H1 (cell line): ENCODE results near the gene GIPC2. TPM values are rescaled to one million over a fixed set of nuclear protein-coding genes. Genes with fewer than 3 reads are reported as not detected.

Source experiments
- CTCF ChIA-PET: fragments of 300-600 bp; sonication (Branson Sonifier 250); formaldehyde crosslinking; loops from one replicate; lab custom pipeline; 2021; ENCODE audit not compliant: partially characterized antibody; lab: Charles Lee
- POLR2A ChIA-PET: fragments of 300-600 bp; sonication (Branson Sonifier 250); formaldehyde crosslinking; loops from one replicate; lab custom pipeline; 2021; ENCODE audit warnings: inconsistent platforms; ENCODE audit not compliant: partially characterized antibody; lab: Charles Lee
- DNase-seq, 2 experiments: peaks; one replicate each; pipeline versions ENCODE4 v3.0.0 to v3.0.0-alpha.2; 2010 to 2022; ENCODE audit warnings: low spot score in 2 of 2, low read depth in 1 of 2, mixed read lengths in 1 of 2
- FAIRE-seq: peaks from 2 replicates; lab custom pipeline; 2011; peaks lifted over from hg19 to GRCh38; lab: Jason Lieb, UNC
- H2AFZ ChIP-seq: 2 replicates; pipeline ENCODE4 v1.8.1; 2012; ENCODE audit warnings: low read length, inconsistent platforms
- H2AK5ac ChIP-seq: 2 replicates; pipeline ENCODE4 v1.6.1; 2013; ENCODE audit warnings: low read depth, low read length
- H2BK120ac ChIP-seq: replicated peaks from 2 replicates; pipeline ENCODE3; 2013; ENCODE audit warnings: low read depth, low read length, inconsistent platforms
- H2BK12ac ChIP-seq: 2 replicates; pipeline ENCODE4 v1.6.1; 2013; ENCODE audit warnings: low read depth, low read length
- H2BK15ac ChIP-seq: 2 replicates; pipeline ENCODE4 v1.6.1; 2013; ENCODE audit warnings: low read length
- H2BK20ac ChIP-seq: 2 replicates; pipeline ENCODE4 v1.6.1; 2013; ENCODE audit warnings: low read length
- H2BK5ac ChIP-seq: 2 replicates; pipeline ENCODE4 v1.6.1; 2013; ENCODE audit warnings: low read depth, low read length
- H3K14ac ChIP-seq: 2 replicates; pipeline ENCODE4 v1.6.1; 2013; ENCODE audit warnings: inconsistent platforms; ENCODE audit not compliant: insufficient read length
- H3K18ac ChIP-seq: 2 replicates; pipeline ENCODE4 v1.6.1; 2013; ENCODE audit warnings: low read length; ENCODE audit errors: extremely low read depth
- H3K23ac ChIP-seq: 2 replicates; pipeline ENCODE4 v1.6.1; 2013; ENCODE audit warnings: inconsistent platforms; ENCODE audit not compliant: insufficient read length
- H3K23me2 ChIP-seq: 2 replicates; pipeline ENCODE4 v1.6.1; 2013; ENCODE audit warnings: low read depth, low read length
- H3K27ac ChIP-seq: 2 replicates; pipeline ENCODE4 v1.6.1; 2011; ENCODE audit warnings: low read depth, low read length, inconsistent platforms
- H3K27me3 ChIP-seq, 4 experiments: replicated peaks in 1 of 4; 1 replicate in 1 of 4; 2 replicates in 3 of 4; pipeline versions ENCODE4 v1.6.1 to v1.8.1; 2011 to 2013; ENCODE audit warnings: low read length in 3 of 4, mild to moderate bottlenecking in 3 of 4, inconsistent platforms in 2 of 4, mixed read lengths in 2 of 4, moderate library complexity in 1 of 4; ENCODE audit not compliant: control insufficient read depth in 3 of 4, insufficient read depth in 3 of 4; ENCODE audit errors: extremely low read depth in 1 of 4
- H3K36me3 ChIP-seq, 4 experiments: 2 replicates each; pipeline versions ENCODE4 v1.6.1 to v1.8.1; 2011 to 2013; ENCODE audit warnings: mild to moderate bottlenecking in 4 of 4, low read length in 3 of 4, moderate library complexity in 2 of 4, control low read depth in 1 of 4, inconsistent platforms in 1 of 4; ENCODE audit not compliant: insufficient read depth in 4 of 4, control insufficient read depth in 2 of 4
- H3K4ac ChIP-seq: replicated peaks from 2 replicates; pipeline ENCODE3; 2013; ENCODE audit warnings: low read length, low read depth, mixed read lengths, inconsistent platforms; ENCODE audit not compliant: insufficient read length
- H3K4me1 ChIP-seq, 4 experiments: replicated peaks in 1 of 4; 1 replicate in 1 of 4; 2 replicates in 3 of 4; pipeline versions ENCODE4 v1.6.1 to v1.8.1; 2011 to 2013; ENCODE audit warnings: low read length in 3 of 4, inconsistent platforms in 2 of 4, mixed read lengths in 1 of 4; ENCODE audit not compliant: insufficient read depth in 4 of 4, control insufficient read depth in 3 of 4
- H3K4me2 ChIP-seq, 2 experiments: 2 replicates each; pipeline versions ENCODE4 v1.6.1 to v1.8.1; 2011 to 2013; ENCODE audit warnings: low read depth in 2 of 2, low read length in 2 of 2, control low read depth in 1 of 2, inconsistent platforms in 1 of 2, mild to moderate bottlenecking in 1 of 2; ENCODE audit not compliant: insufficient read depth in 1 of 2
- H3K4me3 ChIP-seq, 4 experiments: fragments of 200-600, 300-600 bp in 1 of 4; sonication (generic), shearing (Covaris generic), sonication (Bioruptor Twin) in 1 of 4; 2 replicates each; pipeline versions ENCODE4 v1.5.1 to v1.8.1; 2011 to 2016; ENCODE audit warnings: low read length in 4 of 4, low read depth in 3 of 4, control low read depth in 2 of 4, inconsistent platforms in 2 of 4, mild to moderate bottlenecking in 2 of 4, mixed read lengths in 1 of 4, moderate library complexity in 1 of 4; ENCODE audit not compliant: insufficient read depth in 2 of 4; ENCODE audit errors: extremely low read depth in 1 of 4
- H3K56ac ChIP-seq: replicated peaks from 2 replicates; pipeline ENCODE3; 2013; ENCODE audit warnings: low read depth, mild to moderate bottlenecking, mixed read lengths, low read length, inconsistent platforms; ENCODE audit not compliant: insufficient read length
- H3K79me1 ChIP-seq: 2 replicates; pipeline ENCODE4 v1.6.1; 2013; ENCODE audit warnings: low read depth, low read length, control low read depth
- H3K79me2 ChIP-seq, 2 experiments: 2 replicates each; pipeline versions ENCODE4 v1.6.1 to v1.8.1; 2012 to 2013; ENCODE audit warnings: low read length in 2 of 2, mild to moderate bottlenecking in 2 of 2, inconsistent platforms in 1 of 2; ENCODE audit not compliant: insufficient read depth in 2 of 2, control insufficient read depth in 1 of 2
- H3K9ac ChIP-seq, 4 experiments: replicated peaks in 1 of 4; 1 replicate in 1 of 4; 2 replicates in 3 of 4; pipeline versions ENCODE4 v1.6.1 to v1.8.1; 2011 to 2013; ENCODE audit warnings: low read depth in 3 of 4, low read length in 3 of 4, control low read depth in 2 of 4, mild to moderate bottlenecking in 2 of 4, moderate library complexity in 2 of 4, inconsistent platforms in 1 of 4; ENCODE audit errors: extremely low read depth in 1 of 4
- H3K9me3 ChIP-seq, 2 experiments: 2 replicates each; pipeline versions ENCODE4 v1.6.1 to v1.8.1; 2012 to 2013; ENCODE audit warnings: mild to moderate bottlenecking in 2 of 2, moderate library complexity in 2 of 2, control low read depth in 1 of 2, inconsistent platforms in 1 of 2, low read depth in 1 of 2, low read length in 1 of 2, mixed read lengths in 1 of 2; ENCODE audit not compliant: insufficient read depth in 2 of 2
- H4K20me1 ChIP-seq, 2 experiments: replicated peaks in 1 of 2; 2 replicates each; pipeline versions ENCODE3 to v1.8.1; 2011 to 2013; ENCODE audit warnings: inconsistent platforms in 2 of 2, low read length in 2 of 2, mild to moderate bottlenecking in 1 of 2; ENCODE audit not compliant: insufficient read depth in 2 of 2, control insufficient read depth in 1 of 2
- H4K5ac ChIP-seq: 2 replicates; pipeline ENCODE4 v1.6.1; 2013; ENCODE audit warnings: low read length, low read depth, mixed read lengths, inconsistent platforms; ENCODE audit not compliant: insufficient read length
- H4K8ac ChIP-seq: 2 replicates; pipeline ENCODE4 v1.8.0; 2013; ENCODE audit warnings: mild to moderate bottlenecking, moderate library complexity, low read length, inconsistent platforms; ENCODE audit not compliant: insufficient read depth; ENCODE audit errors: extremely low read depth
- H4K91ac ChIP-seq: replicated peaks from 2 replicates; pipeline ENCODE3; 2013; ENCODE audit warnings: low read length, mixed read lengths, inconsistent platforms; ENCODE audit not compliant: insufficient read length
- ATF3 ChIP-seq: IDR thresholded peaks from 2 replicates; pipeline ENCODE4 v1.6.1; 2011; ENCODE audit warnings: low read depth, mild to moderate bottlenecking, low read length; ENCODE audit not compliant: insufficient read depth
- EGR1 ChIP-seq: IDR thresholded peaks from 2 replicates; pipeline ENCODE4 v1.6.1; 2011; ENCODE audit warnings: low read depth, low read length, borderline replicate concordance
- MAX ChIP-seq: IDR thresholded peaks from 2 replicates; pipeline ENCODE4 v1.6.1; 2012; ENCODE audit warnings: inconsistent platforms
- TAF1 ChIP-seq: IDR thresholded peaks from 2 replicates; pipeline ENCODE4 v1.6.1; 2011; ENCODE audit warnings: mild to moderate bottlenecking, low read depth, low read length
- polyA plus RNA-seq, 7 experiments: library from polyadenylated mRNA; depleted of rRNA in 3 of 7; stranded (reverse) in 5 of 7; unstranded in 2 of 7; fragments of >200 nt in 5 of 7; fragments of 200-250 nt in 2 of 7; gene quantifications; 1 replicate in 5 of 7; 2 replicates in 1 of 7; 4 replicates in 1 of 7; pipeline versions ENCODE4 v1.2.1 to v1.2.3, GENCODE V29; 2011 to 2013; ENCODE audit warnings: missing spikeins in 2 of 7, mixed read lengths in 2 of 7
- total RNA-seq: library from RNA; stranded (reverse); fragmentation: NEBNext Ultra II Directional; extraction: Animal tissue kit (Norgen Biotek cat#: 25700); gene quantifications from 2 replicates; pipeline ENCODE4 v1.2.1, GENCODE V29; 2021

The GIPC2 gene
- total and polyA plus RNA-seq, 2 of the 8 experiments (the other 6 are each of a cell fraction or from before 2014, with no cell fraction given): 0.29 to 0.69 TPM

- no peaks in the 10 kb centered on the region for H3K79me1 ChIP-seq
- H2AK5ac ChIP-seq: no peak overlapping the region
- no peak overlapping the region for H3K23ac ChIP-seq
- no peak overlapping the region for H2BK12ac ChIP-seq
- no peak for FAIRE-seq
- TF ChIP-seq TAF1 (no peak), MAX (no peak), EGR1 (no peak), ATF3 (no peak)
- H4K20me1 ChIP-seq: no peaks in the 10 kb centered on the region
- no peak overlapping the region for H3K18ac ChIP-seq
- no peaks in the 10 kb centered on the region for H3K23me2 ChIP-seq
- CTCF ChIA-PET: interaction anchor here (1.4 kb wide), 1 partner anchor 517 kb away, joined by 4 read pairs; no protein-coding TSS in a partner anchor
- no peak overlapping the region for H3K4me3 ChIP-seq
- no peak overlapping the region for H3K4me2 ChIP-seq
- no peak overlapping the region for H3K4ac ChIP-seq
- H4K5ac ChIP-seq: no peak overlapping the region
- no peak overlapping the region for H2BK120ac ChIP-seq
- H4K8ac ChIP-seq: no peak overlapping the region
- no peak overlapping the region for H3K14ac ChIP-seq
- H3K27me3 ChIP-seq: no peaks in the 10 kb centered on the region
- no peak overlapping the region for H3K56ac ChIP-seq
- no peaks in the 10 kb centered on the region for H3K79me2 ChIP-seq
- peaks cover 0 to 5% (median 4%) of the 10 kb centered on the region in 4 experiments; a peak in 3 of 7 replicates for H3K4me1 ChIP-seq
- no peak overlapping the region for H2BK20ac ChIP-seq
- no peaks in the 10 kb centered on the region for H3K36me3 ChIP-seq
- H2BK5ac ChIP-seq: no peak overlapping the region
- no peak overlapping the region for H2BK15ac ChIP-seq
- H3K9ac ChIP-seq: no peak overlapping the region
- H2AFZ ChIP-seq: no peak overlapping the region
- H4K91ac ChIP-seq: no peak overlapping the region
- no peak for DNase-seq
- H3K27ac ChIP-seq: no peak overlapping the region
- peaks cover 0 to 3% of the 10 kb centered on the region in 2 experiments; a peak in 1 of 4 replicates for H3K9me3 ChIP-seq
- POLR2A ChIA-PET: no interaction called here
Observed at GRCh38 chr1:78156805-78157521, 111.2 kb downstream of the GIPC2 start.
